GM12801 (cell line): ENCODE data around the gene CNPY4.

Experiments
- CTCF ChIP-seq: IDR thresholded peaks from one replicate; pipeline ENCODE4 v1.5.1; 2011; ENCODE audit warnings: control low read depth; ENCODE audit not compliant: insufficient read length; ENCODE audit errors: extremely low read depth

Gene CNPY4

GRCh38 chr7:100088621-100089457 is 30.6 kb upstream of the CNPY4 start, which contains the start of gene COPS6:
TSS of gene COPS6 (plus strand) at chr7:100088969. CDS start at chr7:100088991, 22 bp downstream.
- TF ChIP-seq CTCF, result no peak

GRCh38 chr7:100089458-100090196 is 29.8 kb upstream of the CNPY4 start:
- TF ChIP-seq CTCF, result no peak

- TF ChIP-seq CTCF, result no peak
Measured at GRCh38 chr7:100090527-100091410, 28.7 kb upstream of the CNPY4 start.

GRCh38 chr7:100091411-100092181 is 27.8 kb upstream of the CNPY4 start:
- TF ChIP-seq CTCF, result no peak

GRCh38 chr7:100093054-100093453 is 26.4 kb upstream of the CNPY4 start:
- TF ChIP-seq CTCF, result no peak

GRCh38 chr7:100093498-100093897 is 25.9 kb upstream of the CNPY4 start:
- TF ChIP-seq CTCF, result no peak
